NK-92 (cell line): ENCODE data around the gene IPO13.

Experiments used
- DNase-seq: peaks from one replicate; lab custom pipeline; 2025; ENCODE audit not compliant: unreplicated experiment; lab: John Stamatoyannopoulos, UW

Gene IPO13

GRCh38 chr1:43951021-43951985, 4.6 kb downstream of the IPO13 start:
- DNase-seq = no peak

GRCh38 chr1:43952731-43953346, 6.1 kb downstream of the IPO13 start:
- DNase-seq = no peak

GRCh38 chr1:43953361-43953760, 6.6 kb downstream of the IPO13 start:
- DNase-seq = no peak

- no peak for DNase-seq
These were observed 7.3 kb downstream of the IPO13 start for GRCh38 chr1:43954036-43954435.

- DNase-seq = no peak
These were observed 9.5 kb downstream of the IPO13 start for GRCh38 chr1:43956234-43956633.

GRCh38 chr1:43957407-43958040, 10.8 kb downstream of the IPO13 start:
- DNase-seq = no peak

GRCh38 chr1:43958351-43959255, 11.9 kb downstream of the IPO13 start:
- no peak for DNase-seq

- DNase-seq = no peak
These were observed 14.0 kb downstream of the IPO13 start for GRCh38 chr1:43960798-43961197.

- no peak for DNase-seq
These were observed 14.9 kb downstream of the IPO13 start for GRCh38 chr1:43961692-43962091.

- DNase-seq = no peak
These were observed 15.6 kb downstream of the IPO13 start for GRCh38 chr1:43962324-43962723.

- no peak for DNase-seq
These were observed 16.3 kb downstream of the IPO13 start for GRCh38 chr1:43963006-43963405.

- DNase-seq = no peak
These were observed 17.1 kb downstream of the IPO13 start for GRCh38 chr1:43963890-43964289.

- no peak for DNase-seq
These were observed 18.6 kb downstream of the IPO13 start for GRCh38 chr1:43965316-43965715.

GRCh38 chr1:43968348-43968948, 21.7 kb downstream of the IPO13 start:
- no peak for DNase-seq

GRCh38 chr1:43969416-43969745, 22.6 kb downstream of the IPO13 start:
- DNase-seq = no peak

GRCh38 chr1:43969746-43970466, 23.2 kb downstream of the IPO13 start, which contains the start of gene DPH2:
DPH2 (plus strand) TSS chr1:43970010; CDS start chr1:43970176, 166 bp downstream.
- peak; percentile 79 for DNase-seq

- DNase-seq = no peak
These were observed 23.8 kb downstream of the IPO13 start for GRCh38 chr1:43970502-43970901.

- no peak for DNase-seq
These were observed 24.2 kb downstream of the IPO13 start for GRCh38 chr1:43970911-43971310.

GRCh38 chr1:43971336-43971980, 24.7 kb downstream of the IPO13 start:
- no peak for DNase-seq
